ENCODE data around the gene UBE4B.

UBE4B gene

DNA sequence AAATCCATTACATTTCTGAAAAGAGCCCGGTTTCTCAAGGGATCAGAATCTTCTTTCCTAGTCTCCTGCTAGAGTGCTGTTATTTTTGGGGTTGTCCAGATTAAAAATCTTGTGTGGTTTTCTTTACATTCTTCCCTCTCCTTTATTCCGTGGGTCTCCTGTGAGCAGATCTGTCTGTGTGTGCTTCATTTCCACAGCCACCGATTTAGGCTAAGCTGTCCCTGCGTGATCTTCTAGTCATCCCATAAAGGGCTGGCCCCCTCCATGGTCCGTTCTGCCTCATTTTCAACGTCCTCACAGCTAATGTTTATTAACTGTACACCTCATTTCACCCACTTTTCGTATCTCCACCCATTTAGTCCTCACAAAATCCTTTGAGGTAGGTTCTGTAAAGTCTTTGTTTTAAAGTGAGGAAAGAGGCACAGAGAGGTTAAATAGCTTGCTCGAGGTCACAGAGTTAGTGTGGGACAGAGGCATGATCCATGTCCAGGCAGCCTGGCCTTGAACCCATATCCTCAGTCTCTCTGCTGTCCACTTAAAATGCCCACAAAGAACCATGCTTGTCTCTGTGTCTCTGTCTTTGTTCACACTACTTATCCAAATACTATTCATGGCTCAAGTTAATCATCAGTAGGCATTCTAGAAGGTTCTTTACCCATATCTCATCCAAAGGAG lies 139.4 kb downstream of the UBE4B start:
- H3K4me1 ChIP-seq, result no peaks in the 10 kb centered on the region
- H3K27me3 ChIP-seq, result no peaks in the 10 kb centered on the region
- TF ChIP-seq, protein P1, sequence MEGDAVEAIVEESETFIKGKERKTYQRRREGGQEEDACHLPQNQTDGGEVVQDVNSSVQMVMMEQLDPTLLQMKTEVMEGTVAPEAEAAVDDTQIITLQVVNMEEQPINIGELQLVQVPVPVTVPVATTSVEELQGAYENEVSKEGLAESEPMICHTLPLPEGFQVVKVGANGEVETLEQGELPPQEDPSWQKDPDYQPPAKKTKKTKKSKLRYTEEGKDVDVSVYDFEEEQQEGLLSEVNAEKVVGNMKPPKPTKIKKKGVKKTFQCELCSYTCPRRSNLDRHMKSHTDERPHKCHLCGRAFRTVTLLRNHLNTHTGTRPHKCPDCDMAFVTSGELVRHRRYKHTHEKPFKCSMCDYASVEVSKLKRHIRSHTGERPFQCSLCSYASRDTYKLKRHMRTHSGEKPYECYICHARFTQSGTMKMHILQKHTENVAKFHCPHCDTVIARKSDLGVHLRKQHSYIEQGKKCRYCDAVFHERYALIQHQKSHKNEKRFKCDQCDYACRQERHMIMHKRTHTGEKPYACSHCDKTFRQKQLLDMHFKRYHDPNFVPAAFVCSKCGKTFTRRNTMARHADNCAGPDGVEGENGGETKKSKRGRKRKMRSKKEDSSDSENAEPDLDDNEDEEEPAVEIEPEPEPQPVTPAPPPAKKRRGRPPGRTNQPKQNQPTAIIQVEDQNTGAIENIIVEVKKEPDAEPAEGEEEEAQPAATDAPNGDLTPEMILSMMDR (IDR thresholded peaks at IDR 0.05; ENCODE audit: low read depth, low read length), result no peak
- H3K4me3 ChIP-seq (ENCODE audit: low read depth, low read length), result no peak overlapping the region
- H3K36me3 ChIP-seq, result no peaks in the 10 kb centered on the region; the same call in 1 of the 2 replicates
- no peak for DNase-seq
- no peaks in the 10 kb centered on the region for H3K9me3 ChIP-seq

DNA sequence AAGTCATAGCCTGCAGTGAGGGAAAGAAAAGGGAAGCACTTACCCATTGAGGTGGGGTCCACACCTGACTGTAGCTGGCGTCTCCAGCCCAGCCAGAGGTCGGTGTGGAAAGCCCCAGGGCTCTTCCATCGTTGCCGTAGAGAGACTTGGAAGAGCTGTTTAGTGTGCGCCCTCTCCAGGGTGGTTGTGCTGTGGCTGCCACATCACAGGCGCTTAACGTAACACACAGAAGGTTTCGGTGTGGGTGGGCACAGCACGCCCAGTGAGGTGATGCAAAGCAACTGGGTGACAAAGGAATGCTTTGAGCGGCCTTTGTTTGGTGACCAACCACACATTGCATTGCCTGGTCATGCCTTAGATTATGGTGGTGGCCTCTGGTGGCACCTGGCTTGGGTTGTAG lies 140.8 kb downstream of the UBE4B start:
- no peaks in the 10 kb centered on the region for H3K9me3 ChIP-seq
- H3K4me3 ChIP-seq (ENCODE audit: low read depth, low read length), result no peak overlapping the region
- no peaks in the 10 kb centered on the region for H3K27me3 ChIP-seq
- DNase-seq, result no peak
- TF ChIP-seq, protein P1 (IDR thresholded peaks at IDR 0.05; ENCODE audit: low read depth, low read length), result no peak
- H3K4me1 ChIP-seq, result no peaks in the 10 kb centered on the region
- no peaks in the 10 kb centered on the region; the same call in 1 of the 2 replicates for H3K36me3 ChIP-seq

DNA sequence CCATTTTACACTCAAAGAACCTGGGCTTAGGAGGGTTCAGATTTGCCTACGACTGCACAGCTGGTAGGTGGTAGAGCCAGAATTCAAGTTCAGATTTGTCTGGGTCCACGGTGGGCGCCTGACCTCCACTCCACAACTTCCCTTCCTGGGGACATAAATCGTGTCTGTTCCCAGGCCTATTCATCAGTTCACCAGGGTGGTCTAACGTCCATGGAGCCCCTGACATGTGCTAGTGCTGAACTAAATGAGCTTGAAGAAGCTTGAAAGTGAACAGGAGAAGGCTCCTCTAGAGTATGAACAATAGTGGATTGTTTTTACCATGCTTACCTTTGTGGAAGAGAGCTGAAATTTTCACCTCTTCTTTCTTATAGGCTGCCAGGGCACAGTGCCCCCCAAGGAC lies 145.1 kb downstream of the UBE4B start:
- TF ChIP-seq, protein P1 (IDR thresholded peaks at IDR 0.05; ENCODE audit: low read depth, low read length), result no peak
- no peaks in the 10 kb centered on the region for H3K9me3 ChIP-seq
- no peaks in the 10 kb centered on the region for H3K36me3 ChIP-seq
- no peaks in the 10 kb centered on the region for H3K4me1 ChIP-seq
- H3K4me3 ChIP-seq (ENCODE audit: low read depth, low read length), result no peak overlapping the region
- no peak for DNase-seq
- no peaks in the 10 kb centered on the region for H3K27me3 ChIP-seq

DNA sequence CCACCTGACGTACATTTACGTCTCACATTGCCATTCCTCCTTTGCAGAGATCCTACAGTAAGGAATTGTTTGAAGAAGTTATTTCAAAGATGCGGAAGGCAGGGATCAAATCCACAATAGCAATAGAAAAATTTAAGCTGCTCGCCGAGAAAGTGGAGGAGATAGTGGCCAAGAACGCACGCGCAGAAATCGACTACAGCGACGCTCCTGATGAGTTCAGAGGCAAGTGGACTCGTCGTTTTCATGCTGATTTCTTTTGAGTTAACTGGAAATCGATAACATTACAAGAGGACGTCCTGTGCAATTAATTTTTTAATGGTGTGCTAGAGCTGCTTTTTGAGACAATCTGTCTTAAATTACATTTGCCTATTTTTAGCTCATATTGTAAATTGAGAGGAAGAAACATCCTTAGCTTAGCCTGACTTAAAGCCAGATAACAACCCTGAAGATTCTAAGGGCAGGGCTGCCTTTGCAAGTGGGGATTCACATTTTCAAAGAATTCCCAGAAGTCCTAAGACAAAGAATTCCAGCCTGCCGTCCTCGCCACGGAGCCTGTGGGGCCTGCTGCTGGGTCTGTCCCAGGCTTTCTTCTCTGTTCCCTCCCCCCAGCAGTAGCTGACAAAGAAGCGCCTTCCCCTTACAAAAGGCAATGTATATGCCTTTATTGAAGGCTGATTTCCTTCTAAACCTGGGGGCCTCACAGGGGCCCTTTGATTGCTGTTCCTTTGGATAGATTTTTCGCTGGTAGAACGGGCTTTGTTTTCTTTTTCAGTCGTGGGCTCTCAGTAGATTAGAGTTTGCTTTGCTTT lies 146.0 kb downstream of the UBE4B start:
- Histone ChIP-seq H3K4me1 (no peaks in the 10 kb centered on the region), H3K9me3 (no peaks in the 10 kb centered on the region), H3K36me3 (no peaks in the 10 kb centered on the region), H3K4me3 (ENCODE audit: low read depth, low read length) (no peak overlapping the region), H3K27me3 (no peaks in the 10 kb centered on the region)
- TF ChIP-seq, protein P1 (IDR thresholded peaks at IDR 0.05; ENCODE audit: low read depth, low read length), result no peak
- no peak for DNase-seq

DNA sequence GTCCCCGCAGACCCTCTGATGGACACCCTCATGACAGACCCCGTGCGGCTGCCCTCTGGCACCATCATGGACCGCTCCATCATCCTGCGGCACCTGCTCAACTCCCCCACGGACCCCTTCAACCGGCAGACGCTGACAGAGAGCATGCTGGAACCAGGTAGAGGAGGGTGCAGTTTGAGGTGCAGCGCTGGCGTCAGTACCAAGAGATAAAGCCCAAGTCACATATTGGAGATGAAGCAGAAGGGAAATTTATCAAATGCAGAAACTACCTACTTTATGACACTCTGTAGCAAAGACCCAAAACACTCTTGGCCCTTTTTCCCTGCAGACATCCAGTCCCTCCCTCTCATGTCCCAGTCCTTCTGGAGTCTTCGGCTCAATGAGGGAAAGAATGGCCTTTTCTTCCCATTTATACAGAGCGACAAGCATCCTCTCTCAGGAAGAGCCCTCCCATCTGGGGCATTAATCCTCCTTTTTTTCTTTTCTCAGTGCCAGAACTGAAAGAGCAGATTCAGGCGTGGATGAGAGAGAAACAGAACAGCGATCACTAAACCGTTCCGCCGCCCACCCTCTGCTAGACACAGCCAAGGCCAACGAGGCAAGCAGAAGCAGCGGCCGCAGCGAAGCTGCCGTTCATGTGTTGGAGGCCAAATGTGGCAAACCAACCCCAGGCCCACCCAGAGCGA lies 146.8 kb downstream of the UBE4B start:
- H3K27me3 ChIP-seq, result no peaks in the 10 kb centered on the region
- H3K4me1 ChIP-seq, result no peaks in the 10 kb centered on the region
- DNase-seq, result no peak
- TF ChIP-seq, protein P1 (IDR thresholded peaks at IDR 0.05; ENCODE audit: low read depth, low read length), result no peak
- H3K4me3 ChIP-seq (ENCODE audit: low read depth, low read length), result no peak overlapping the region
- no peaks in the 10 kb centered on the region for H3K9me3 ChIP-seq
- no peaks in the 10 kb centered on the region for H3K36me3 ChIP-seq
